Vagina (tissue), 2 donors: ENCODE measurements around the gene GPD2. TPM values are rescaled to one million over a fixed set of nuclear protein-coding genes. Genes with fewer than 3 reads are reported as not detected.

Experiments used
- DNase-seq, 2 donors: peaks; one replicate each; pipeline ENCODE4 v3.0.0-alpha.2; 2017; ENCODE audit errors: extremely low spot score in 2 of 2
- H3K27ac ChIP-seq: fragments of 200-600 bp; sonication (generic); one replicate; pipeline ENCODE4 v1.5.1; 2019
- H3K27me3 ChIP-seq: fragments of 200-600 bp; sonication (generic); one replicate; pipeline ENCODE4 v1.5.1; 2019
- H3K36me3 ChIP-seq, 2 donors: fragments of 200-600 bp; sonication (generic); one replicate each; pipeline ENCODE4 v1.5.1; 2017 to 2019
- H3K4me1 ChIP-seq: fragments of 200-600 bp; sonication (generic); one replicate; pipeline ENCODE4 v1.5.1; 2019
- H3K4me3 ChIP-seq, 2 donors: fragments of 200-600 bp; sonication (generic); 1 replicate in 1 of 2; 2 replicates in 1 of 2; pipeline ENCODE4 v1.5.1; 2016 to 2019
- H3K9me3 ChIP-seq: fragments of 200-600 bp; sonication (generic); one replicate; pipeline ENCODE4 v1.5.1; 2019
- CTCF ChIP-seq, 3 experiments: fragments of 450-650 bp in 2 of 3; fragments of 200-600 bp in 1 of 3; sonication (generic) in 1 of 3; IDR thresholded peaks; one replicate each; pipeline ENCODE4 v1.5.1; 2017 to 2019; ENCODE audit warnings: antibody characterized with exemption in 3 of 3, mild to moderate bottlenecking in 2 of 3, moderate library complexity in 2 of 3
- POLR2A ChIP-seq, 2 donors: fragments of 450-650 bp; IDR thresholded peaks; one replicate each; pipeline ENCODE4 v1.6.1; 2017; ENCODE audit warnings: antibody characterized with exemption in 2 of 2, mild to moderate bottlenecking in 2 of 2, moderate library complexity in 2 of 2
- POLR2AphosphoS5 ChIP-seq, 2 donors: sonication (generic); formaldehyde crosslinking; IDR thresholded peaks; one replicate each; pipeline ENCODE4 v1.9.0; 2017; ENCODE audit warnings: antibody characterized with exemption in 2 of 2, mild to moderate bottlenecking in 2 of 2, low read depth in 1 of 2; ENCODE audit not compliant: insufficient read depth in 1 of 2
- intact Hi-C: fragments of 100-400 bp; cut with DNase I; formaldehyde crosslinking; loops from one replicate; pipeline ENCODE4 v1.15.1; 2023
- total RNA-seq: library from RNA; depleted of rRNA; stranded (reverse); fragments of >200 nt; gene quantifications from one replicate; pipeline ENCODE4 v1.2.3, GENCODE V29; 2016

Gene GPD2
- total RNA-seq, 1 donor from 2014 or later = 30.4 TPM

GRCh38 chr2:156541706-156542105, 105.5 kb downstream of the GPD2 start:
- intact Hi-C loops = loop anchor here (5.0 kb wide), 1 partner anchor 1086 kb away; the partner anchor contains the start of gene ACVR1C

DNA sequence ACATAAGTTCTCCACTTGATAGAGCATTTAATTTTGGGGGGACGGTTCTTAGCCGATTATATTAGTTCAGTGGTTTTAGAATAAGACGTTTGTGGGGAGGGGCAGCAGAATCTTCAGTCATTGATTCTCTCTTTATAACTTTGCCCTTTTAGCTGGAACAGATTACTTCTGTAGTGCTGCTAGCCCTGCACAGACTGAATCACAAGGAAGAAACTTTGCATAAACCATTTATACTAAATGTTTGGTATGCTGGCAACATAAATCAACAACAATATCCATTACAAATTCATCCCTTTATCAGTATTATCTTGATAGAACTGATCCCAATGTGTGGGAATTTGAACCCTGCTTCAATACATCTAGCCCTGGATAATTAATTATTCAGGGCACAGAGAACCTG, 112.2 kb downstream of the GPD2 start:
- Histone ChIP-seq H3K4me1 (no peaks in the 10 kb centered on the region), H3K36me3 (no peaks in the 10 kb centered on the region), H3K4me3 (no peak overlapping the region), H3K9me3 (no peaks in the 10 kb centered on the region), H3K27me3 (no peaks in the 10 kb centered on the region), H3K27ac (no peak overlapping the region)
- no peak for DNase-seq
- TF ChIP-seq POLR2AphosphoS5 (IDR thresholded peaks at IDR 0.05; ENCODE audit: insufficient read depth in 1 of 2, low read depth in 1 of 2) = no peak
- no peak for TF ChIP-seq POLR2A (IDR thresholded peaks at IDR 0.05)
- no peak for TF ChIP-seq CTCF (IDR thresholded peaks at IDR 0.05)
- intact Hi-C loops = no loop called here

More at GRCh38 chr2:156541706-156542105, 105.5 kb downstream of the GPD2 start:
- no peak for TF ChIP-seq POLR2A (IDR thresholded peaks at IDR 0.05)
- no peak for TF ChIP-seq CTCF (IDR thresholded peaks at IDR 0.05)
- no peak for TF ChIP-seq POLR2AphosphoS5 (IDR thresholded peaks at IDR 0.05; ENCODE audit: insufficient read depth in 1 of 2, low read depth in 1 of 2)
- no peak overlapping the region for H3K4me3 ChIP-seq
- H3K4me1 ChIP-seq = peaks cover 14% of the 10 kb centered on the region
- no peaks in the 10 kb centered on the region for H3K36me3 ChIP-seq
- no peak overlapping the region for H3K27ac ChIP-seq
- H3K27me3 ChIP-seq = no peaks in the 10 kb centered on the region
- H3K9me3 ChIP-seq = no peaks in the 10 kb centered on the region
- DNase-seq = no peak

- no peaks in the 10 kb centered on the region for H3K9me3 ChIP-seq
- intact Hi-C loops = no loop called here
Measured at GRCh38 chr2:156553714-156554442, 117.7 kb downstream of the GPD2 start.

GRCh38 chr2:156561326-156561725, 125.1 kb downstream of the GPD2 start:
- Histone ChIP-seq H3K36me3 (peaks cover 0 to 10% of the 10 kb centered on the region in 2 donors), H3K4me1 (no peaks in the 10 kb centered on the region), H3K4me3 (no peak overlapping the region), H3K27me3 (no peaks in the 10 kb centered on the region), H3K9me3 (no peaks in the 10 kb centered on the region), H3K27ac (no peak overlapping the region)
- no peak for DNase-seq
- no peak for TF ChIP-seq POLR2A (IDR thresholded peaks at IDR 0.05)
- no peak for TF ChIP-seq POLR2AphosphoS5 (IDR thresholded peaks at IDR 0.05; ENCODE audit: insufficient read depth in 1 of 2, low read depth in 1 of 2)
- intact Hi-C loops = no loop called here

More at GRCh38 chr2:156553714-156554442, 117.7 kb downstream of the GPD2 start:
- H3K36me3 ChIP-seq = peaks cover 0 to 10% of the 10 kb centered on the region in 2 donors
- DNase-seq = no peak
- H3K4me3 ChIP-seq = no peak overlapping the region
- TF ChIP-seq POLR2AphosphoS5 (IDR thresholded peaks at IDR 0.05; ENCODE audit: insufficient read depth in 1 of 2, low read depth in 1 of 2) (no peak), POLR2A (IDR thresholded peaks at IDR 0.05) (no peak), CTCF (IDR thresholded peaks at IDR 0.05) (no peak)
- no peaks in the 10 kb centered on the region for H3K4me1 ChIP-seq
- H3K27me3 ChIP-seq = no peaks in the 10 kb centered on the region
- no peak overlapping the region for H3K27ac ChIP-seq

GRCh38 chr2:156562124-156562523, 125.9 kb downstream of the GPD2 start:
- intact Hi-C loops = no loop called here
- Histone ChIP-seq H3K9me3 (no peaks in the 10 kb centered on the region), H3K36me3 (peaks cover 0 to 10% of the 10 kb centered on the region in 2 donors), H3K27me3 (no peaks in the 10 kb centered on the region), H3K4me3 (no peak overlapping the region), H3K4me1 (no peaks in the 10 kb centered on the region), H3K27ac (no peak overlapping the region)
- no peak for TF ChIP-seq CTCF (IDR thresholded peaks at IDR 0.05)
- TF ChIP-seq POLR2A (IDR thresholded peaks at IDR 0.05) = no peak
- TF ChIP-seq POLR2AphosphoS5 (IDR thresholded peaks at IDR 0.05; ENCODE audit: insufficient read depth in 1 of 2, low read depth in 1 of 2) = no peak
- DNase-seq = no peak
